Activated CD8-positive, alpha-beta memory T cell treated with anti-CD3 and anti-CD28 coated beads for 48 hours (primary cell): ENCODE measurements around the gene PXT1.
A peak's percentile ranks its signal among the peaks of the same experiment; 100 is the strongest.

Source experiments
- DNase-seq, 3 experiments: peaks; one replicate each; pipeline ENCODE4 v3.0.0-alpha.2; 2020; ENCODE audit warnings: low read depth in 2 of 3, low spot score in 2 of 3

Gene PXT1

GRCh38 chr6:36349240-36349639, 93.4 kb downstream of the PXT1 start:
- DNase-seq = no peak

GRCh38 chr6:36347621-36348020, 95.0 kb downstream of the PXT1 start:
- no peak for DNase-seq

- no peak for DNase-seq
Observed at GRCh38 chr6:36346486-36347273, 96.0 kb downstream of the PXT1 start.

GRCh38 chr6:36345681-36346466, 96.8 kb downstream of the PXT1 start:
- DNase-seq = no peak

GRCh38 chr6:36343109-36343680, 99.5 kb downstream of the PXT1 start:
- DNase-seq = no peak

GRCh38 chr6:36340618-36341454, 101.8 kb downstream of the PXT1 start:
- DNase-seq = peak; percentile 12 to 63 (median 50)
